Measurements from ENCODE around the gene CCDC89.
A peak's percentile ranks its signal among the peaks of the same experiment; 100 is the strongest.
"Not testable (repeated sequence)": the region's sequence is repeated elsewhere in the genome, so short reads cannot be mapped to it uniquely, and the experiment has no call there.

CCDC89 gene

GRCh38 chr11:85685125-85685819 lies 723 bp downstream of the CCDC89 start:
- DNase-seq (ENCODE audit: low read depth), result no peak

GRCh38 chr11:85682330-85683305 lies 3.4 kb downstream of the CCDC89 start:
- peak; percentile 41 for DNase-seq (ENCODE audit: low read depth)

DNA sequence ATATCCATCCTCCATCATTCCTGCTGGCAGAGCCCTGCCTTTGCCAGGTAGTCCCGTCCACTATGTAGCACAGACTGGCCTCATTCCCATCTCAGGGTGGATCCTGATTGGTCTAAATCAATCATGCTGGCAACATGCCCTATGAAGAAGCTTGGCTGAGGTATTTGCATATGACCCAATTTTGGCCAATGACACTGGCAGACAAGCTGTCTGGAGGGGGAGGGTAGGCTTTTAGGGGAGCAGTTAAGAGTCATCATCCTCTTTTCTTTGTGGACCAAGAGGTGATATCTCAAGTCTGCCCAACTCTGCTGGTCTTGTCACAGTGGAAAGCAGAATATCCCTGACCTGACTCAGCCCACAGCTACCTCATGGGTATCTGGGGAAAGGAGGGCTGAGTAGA lies 5.1 kb downstream of the CCDC89 start:
- no peak for DNase-seq (ENCODE audit: low read depth)

GRCh38 chr11:85679576-85679975 lies 6.4 kb downstream of the CCDC89 start:
- no peak for DNase-seq (ENCODE audit: low read depth)

DNA sequence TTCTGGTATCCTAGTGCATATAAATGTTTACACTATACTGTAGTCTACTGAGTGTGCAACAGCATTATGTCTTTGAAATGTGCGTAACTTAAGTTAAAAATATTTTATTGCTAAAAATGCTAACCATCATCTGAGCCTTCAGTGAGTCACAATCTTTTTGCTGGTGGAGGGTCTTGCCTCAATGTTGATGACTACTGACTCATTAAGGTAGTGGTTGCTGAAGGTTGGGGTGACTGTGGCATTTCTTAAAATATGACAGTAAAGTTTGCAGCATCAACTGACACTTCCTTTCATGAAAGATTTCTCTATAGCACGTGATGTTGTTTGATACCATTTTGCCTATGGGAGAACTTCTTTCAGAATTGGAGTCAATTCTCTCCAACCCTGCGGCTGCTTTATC lies 12.6 kb downstream of the CCDC89 start:
- DNase-seq (ENCODE audit: low read depth), result no peak

GRCh38 chr11:85672105-85672902 lies 13.7 kb downstream of the CCDC89 start:
- no peak for DNase-seq (ENCODE audit: low read depth)

- not testable (repeated sequence) for DNase-seq (ENCODE audit: low read depth)
Observed at GRCh38 chr11:85670949-85671663, 14.9 kb downstream of the CCDC89 start.

DNA sequence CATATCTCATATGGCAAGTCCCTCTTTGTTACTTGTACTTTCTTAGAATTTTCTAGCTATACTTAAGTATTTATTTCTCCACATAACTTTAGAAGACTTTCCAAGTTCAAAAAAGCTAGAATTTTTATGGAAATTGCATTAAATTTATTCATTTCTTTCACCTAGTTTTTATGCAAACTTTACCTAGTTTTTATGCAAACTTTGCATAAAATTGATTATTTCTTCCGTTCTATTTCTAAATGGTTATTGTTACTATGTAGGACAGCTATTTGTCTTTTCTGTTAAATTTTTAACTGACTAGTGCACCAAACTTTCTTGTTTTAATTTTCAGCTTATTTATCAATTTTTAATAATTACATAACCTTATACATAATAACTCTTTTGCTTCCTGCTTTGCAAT lies 17.8 kb downstream of the CCDC89 start:
- DNase-seq (ENCODE audit: low read depth), result no peak

- no peak for DNase-seq (ENCODE audit: low read depth)
Observed at GRCh38 chr11:85666687-85667086, 19.3 kb downstream of the CCDC89 start.

DNA sequence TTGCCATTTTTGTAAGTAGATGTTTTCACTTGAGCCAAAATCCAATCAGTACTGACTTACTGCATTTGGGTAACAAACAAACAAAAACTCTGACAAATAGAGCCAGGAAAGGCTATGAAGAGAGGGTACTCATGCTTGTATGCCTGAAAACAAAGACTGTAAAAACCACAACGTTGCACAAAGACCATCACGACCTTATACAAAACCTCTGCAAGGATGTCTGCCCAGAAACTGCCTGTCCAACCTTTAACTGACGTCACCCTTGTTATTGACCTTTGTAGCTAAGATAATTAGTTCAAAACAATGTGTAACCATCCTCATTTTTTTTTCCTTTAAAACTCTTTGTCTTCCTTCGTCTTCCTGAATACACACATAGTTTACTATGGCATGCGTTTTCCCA lies 20.3 kb downstream of the CCDC89 start:
- DNase-seq (ENCODE audit: low read depth), result peak; percentile 30

DNA sequence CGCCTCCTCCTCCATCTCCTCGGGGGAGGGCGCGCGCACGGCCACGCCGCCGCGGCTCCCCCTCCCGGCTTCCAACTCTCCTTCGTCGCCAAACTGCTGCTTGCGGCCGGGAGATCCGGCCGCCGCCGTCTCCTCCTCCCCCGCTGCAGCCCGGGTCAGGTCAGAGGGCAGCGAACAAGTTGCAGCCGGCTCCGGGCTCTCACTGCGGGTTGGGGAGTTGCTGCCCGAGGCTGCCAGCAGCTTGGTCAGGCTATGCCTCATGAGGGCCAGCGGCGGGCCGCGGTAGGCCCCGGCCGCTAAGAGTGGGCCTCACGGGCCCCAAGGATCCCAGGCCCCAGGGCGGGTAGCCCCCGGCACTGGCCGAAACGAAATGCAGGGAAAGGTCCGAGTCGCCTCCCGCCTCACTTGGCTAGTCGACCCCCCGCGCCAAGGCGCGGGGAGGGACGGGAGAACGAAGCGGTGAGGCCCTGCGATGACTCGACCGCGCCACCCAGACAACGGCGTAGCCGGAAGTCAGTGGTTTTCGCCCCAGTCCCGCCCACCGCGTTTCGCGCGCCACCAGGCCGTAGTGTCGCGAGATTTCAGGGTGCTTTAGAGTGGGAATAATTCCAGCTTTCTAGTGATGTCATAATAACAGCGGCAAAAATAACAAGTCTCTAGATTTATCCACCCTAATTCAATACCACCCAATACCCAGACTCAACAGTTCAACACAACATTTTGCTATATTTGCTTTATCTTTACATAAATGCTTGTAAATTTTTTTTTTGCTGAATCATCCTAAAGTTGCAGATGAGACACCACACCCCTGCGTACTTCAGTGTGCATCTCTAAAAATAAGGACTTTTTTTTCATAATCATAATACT lies 21.1 kb downstream of the CCDC89 start, which contains the start of gene CREBZF:
CREBZF (minus strand) TSS at position 515 of the 867 bp plus-strand sequence; CDS start at position 261, 254 bp downstream.
- peak; percentile 95 for DNase-seq (ENCODE audit: low read depth)

DNA sequence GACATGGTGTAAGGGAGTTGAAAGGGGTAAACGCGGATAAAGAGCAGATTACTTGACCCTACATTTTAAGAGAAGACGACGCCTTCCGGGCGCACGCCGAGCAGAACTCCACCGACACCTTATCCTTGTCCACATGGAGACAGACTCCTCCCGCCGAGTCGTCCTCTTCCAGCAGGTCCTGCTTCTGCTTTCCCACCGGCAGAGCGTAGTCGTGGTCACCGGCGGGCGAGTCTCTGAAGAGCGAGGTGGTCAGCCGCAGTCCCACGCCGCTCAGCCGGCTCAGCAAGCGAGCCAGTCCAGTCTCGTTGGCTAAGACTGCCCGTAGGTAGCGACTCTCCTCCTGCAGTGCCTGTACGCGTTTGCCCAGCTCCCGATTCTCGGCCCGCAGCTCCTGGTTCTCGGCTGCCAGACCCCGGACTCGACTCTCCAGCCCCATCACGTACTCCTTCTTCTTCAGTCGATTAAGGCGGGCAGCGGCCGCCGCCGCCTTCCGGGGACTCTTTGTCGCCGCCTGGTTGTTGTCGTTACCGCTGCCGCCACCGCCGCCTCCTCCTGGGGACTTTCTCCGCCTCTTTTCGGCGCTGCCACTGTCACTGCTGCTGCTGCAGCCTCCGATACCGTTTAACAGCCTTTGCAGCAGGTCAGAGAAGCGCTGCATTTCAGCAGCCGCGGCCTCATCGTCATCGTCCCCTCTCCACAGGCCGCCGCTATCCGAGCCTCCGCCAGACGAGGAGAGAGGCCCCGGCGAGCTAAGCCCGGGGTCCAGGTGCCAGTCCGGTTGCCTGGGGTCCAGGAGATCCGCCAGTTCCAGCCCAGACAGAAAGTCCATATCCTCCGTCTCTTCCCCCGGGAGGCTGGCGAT lies 22.0 kb downstream of the CCDC89 start:
- DNase-seq (ENCODE audit: low read depth), result peak; percentile 70

GRCh38 chr11:85663080-85663752 lies 22.8 kb downstream of the CCDC89 start:
- no peak for DNase-seq (ENCODE audit: low read depth)

DNA sequence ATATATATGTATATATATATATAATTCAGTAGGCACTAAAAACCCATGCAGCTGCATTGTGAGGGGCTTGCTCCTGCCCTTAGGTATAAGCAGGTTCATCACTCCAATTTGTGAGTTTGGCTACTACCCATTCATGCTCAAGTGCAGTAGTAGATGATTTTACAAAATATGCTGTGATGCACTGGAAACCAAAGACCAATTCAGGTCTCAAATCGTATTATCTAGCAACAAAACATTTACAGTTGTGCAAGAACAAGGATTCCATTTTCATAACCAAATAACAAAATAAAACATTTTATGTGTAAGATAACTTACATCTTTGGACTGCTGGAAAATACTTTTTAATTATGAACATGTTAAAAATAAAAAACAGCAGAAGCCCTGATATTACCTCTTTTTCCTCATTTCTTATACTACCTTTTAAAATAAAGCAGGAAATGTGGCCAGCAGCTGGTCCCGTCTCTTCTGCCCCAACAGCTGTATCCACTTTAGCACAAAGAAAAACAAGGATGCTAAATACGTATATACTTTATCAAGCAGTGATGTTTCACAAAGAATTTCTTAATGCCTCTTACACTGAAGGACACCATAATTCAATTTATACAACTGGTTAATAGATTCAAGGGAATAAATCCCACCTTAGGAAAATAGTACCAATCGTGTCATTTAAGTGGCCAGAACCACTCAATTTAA lies 23.9 kb downstream of the CCDC89 start:
- DNase-seq (ENCODE audit: low read depth), result peak; percentile 59

DNA sequence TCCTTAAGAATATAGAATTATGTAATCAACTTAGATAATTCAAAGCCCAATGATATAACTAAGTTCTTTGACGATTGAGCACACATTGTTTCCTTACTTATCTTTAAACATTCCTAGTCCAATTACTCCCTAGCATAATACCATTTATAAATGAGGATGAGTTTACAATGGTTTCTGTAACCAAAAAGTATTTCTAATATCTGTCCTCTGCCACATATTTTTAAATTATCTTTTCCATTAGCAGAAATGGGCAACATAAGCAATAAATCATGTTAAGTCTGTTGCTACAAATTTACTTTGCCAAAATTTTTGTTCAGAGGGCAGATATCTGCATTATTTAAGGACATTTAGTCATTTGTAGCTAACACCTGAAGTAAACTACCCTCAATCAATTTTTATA lies 27.8 kb downstream of the CCDC89 start:
- DNase-seq (ENCODE audit: low read depth), result no peak

DNA sequence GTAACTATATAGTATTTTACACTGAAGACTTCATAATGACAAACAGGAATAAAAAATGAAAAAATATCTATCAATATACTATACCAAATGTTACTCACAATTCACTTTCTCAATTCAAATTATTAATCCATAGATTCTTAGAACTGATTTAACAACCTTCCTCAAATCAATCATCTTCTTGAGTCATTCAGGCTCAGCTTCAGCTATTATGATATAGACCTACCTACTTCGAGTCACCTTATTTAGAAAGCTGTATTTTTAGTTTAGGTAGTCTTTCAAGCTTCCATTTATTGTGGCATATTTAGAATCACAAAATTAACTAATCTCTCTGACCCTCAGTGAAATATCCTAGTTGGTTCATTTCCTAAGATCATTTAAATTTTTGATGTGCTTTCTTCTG lies 29.2 kb downstream of the CCDC89 start:
- DNase-seq (ENCODE audit: low read depth), result no peak

GRCh38 chr11:85654343-85654742 lies 31.7 kb downstream of the CCDC89 start:
- not testable (repeated sequence) for DNase-seq (ENCODE audit: low read depth)

DNA sequence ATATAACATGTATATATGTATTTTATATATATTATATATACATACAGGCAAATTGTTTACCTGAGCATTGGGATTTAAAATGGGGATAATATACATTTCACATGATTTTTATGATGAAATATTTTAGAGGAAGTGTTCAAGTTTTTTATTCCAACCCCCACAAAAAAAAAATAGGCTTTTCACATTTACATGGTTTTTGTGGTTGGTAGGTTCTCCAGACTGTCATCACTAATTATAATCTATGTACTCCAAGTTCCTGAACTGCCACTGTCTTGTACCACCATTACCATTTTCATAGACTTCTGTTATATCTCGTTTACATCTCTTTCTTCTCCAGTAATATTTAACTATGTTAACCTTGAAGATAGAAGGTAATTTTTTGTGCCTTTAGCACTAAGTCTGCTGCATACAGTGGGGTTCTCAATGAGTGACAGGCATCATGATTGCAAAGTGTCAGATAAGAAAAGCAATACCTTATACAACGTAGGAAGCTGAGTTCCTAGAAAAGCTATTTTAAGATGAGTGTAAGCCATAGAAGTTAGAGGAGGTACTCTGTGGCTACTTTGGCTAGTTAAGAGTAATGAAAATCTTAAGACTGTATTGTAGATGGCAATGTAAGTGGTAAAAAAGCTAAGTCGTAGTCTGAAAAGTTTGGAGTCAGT lies 33.1 kb downstream of the CCDC89 start:
- no peak for DNase-seq (ENCODE audit: low read depth)

All from fibroblast of gingiva (primary cell).